Activated naive CD8-positive, alpha-beta T cell treated with anti-CD3 and anti-CD28 coated beads for 36 hours (primary cell): ENCODE data around the gene PLTP. TPM values are rescaled to one million over a fixed set of nuclear protein-coding genes. Genes with fewer than 3 reads are reported as not detected.
A peak's percentile ranks its signal among the peaks of the same experiment; 100 is the strongest.
"Not testable (repeated sequence)": the region's sequence is repeated elsewhere in the genome, so short reads cannot be mapped to it uniquely, and the experiment has no call there.

Experiments used
- DNase-seq: peaks from one replicate; pipeline ENCODE4 v3.0.0; 2021
- H3K27ac Mint-ChIP-seq: one replicate; pipeline ENCODE4 v1.8.0; 2022; ENCODE audit warnings: mild to moderate bottlenecking, moderate library complexity, mixed read lengths
- H3K27me3 Mint-ChIP-seq: one replicate; pipeline ENCODE4 v1.8.0; 2022; ENCODE audit warnings: mild to moderate bottlenecking, mixed read lengths
- H3K36me3 Mint-ChIP-seq: one replicate; pipeline ENCODE4 v1.8.0; 2021; ENCODE audit warnings: mild to moderate bottlenecking, mixed read lengths
- H3K4me1 Mint-ChIP-seq: one replicate; pipeline ENCODE4 v1.8.0; 2021; ENCODE audit warnings: mixed read lengths
- H3K4me3 Mint-ChIP-seq: one replicate; pipeline ENCODE4 v1.8.0; 2022; ENCODE audit warnings: mild to moderate bottlenecking, moderate library complexity, mixed read lengths
- H3K9me3 Mint-ChIP-seq: one replicate; pipeline ENCODE4 v1.8.0; 2022; ENCODE audit warnings: mixed read lengths
- total RNA-seq, 2 experiments: library from RNA; stranded (reverse); gene quantifications; one replicate each; pipeline ENCODE4 v1.2.3, GENCODE V29; 2021

The PLTP gene
- total RNA-seq, 2 experiments from 2014 or later: 5.9 to 6.2 TPM

DNA sequence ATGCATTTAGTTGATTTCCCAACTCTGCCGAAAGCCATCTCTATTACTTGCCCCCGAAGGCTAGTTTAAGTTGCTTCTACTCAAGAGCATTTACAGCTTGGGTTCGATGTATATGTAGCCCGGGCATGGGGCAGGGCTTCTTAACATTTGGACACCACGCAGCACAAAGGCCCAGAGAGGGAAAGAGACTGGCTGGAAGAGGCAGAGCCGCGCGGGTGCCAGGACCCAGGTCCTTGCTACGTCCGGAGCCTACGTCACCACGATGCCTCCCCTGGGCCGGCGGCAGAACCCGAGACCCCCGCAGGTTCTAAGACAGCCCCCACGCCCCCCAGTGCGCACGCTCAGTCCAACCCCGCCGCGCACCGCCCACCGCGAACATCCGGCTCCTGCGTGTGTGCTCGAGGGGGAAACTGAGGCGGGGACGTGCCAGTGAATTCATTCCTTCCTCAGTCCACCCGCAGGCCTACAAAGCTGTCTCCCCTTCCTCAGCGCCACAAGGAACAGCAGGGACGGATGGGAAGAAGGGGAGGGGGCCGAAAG is 22.2 kb upstream of the PLTP start:
- peaks cover 12% of the 10 kb centered on the region for H3K36me3 Mint-ChIP-seq
- no peaks in the 10 kb centered on the region for H3K9me3 Mint-ChIP-seq
- no peak for DNase-seq
- H3K27me3 Mint-ChIP-seq: no peaks in the 10 kb centered on the region
- peak overlapping the region; percentile 96 for H3K4me3 Mint-ChIP-seq
- H3K27ac Mint-ChIP-seq: peak overlapping the region; percentile 99
- H3K4me1 Mint-ChIP-seq: peaks cover 23% of the 10 kb centered on the region

DNA sequence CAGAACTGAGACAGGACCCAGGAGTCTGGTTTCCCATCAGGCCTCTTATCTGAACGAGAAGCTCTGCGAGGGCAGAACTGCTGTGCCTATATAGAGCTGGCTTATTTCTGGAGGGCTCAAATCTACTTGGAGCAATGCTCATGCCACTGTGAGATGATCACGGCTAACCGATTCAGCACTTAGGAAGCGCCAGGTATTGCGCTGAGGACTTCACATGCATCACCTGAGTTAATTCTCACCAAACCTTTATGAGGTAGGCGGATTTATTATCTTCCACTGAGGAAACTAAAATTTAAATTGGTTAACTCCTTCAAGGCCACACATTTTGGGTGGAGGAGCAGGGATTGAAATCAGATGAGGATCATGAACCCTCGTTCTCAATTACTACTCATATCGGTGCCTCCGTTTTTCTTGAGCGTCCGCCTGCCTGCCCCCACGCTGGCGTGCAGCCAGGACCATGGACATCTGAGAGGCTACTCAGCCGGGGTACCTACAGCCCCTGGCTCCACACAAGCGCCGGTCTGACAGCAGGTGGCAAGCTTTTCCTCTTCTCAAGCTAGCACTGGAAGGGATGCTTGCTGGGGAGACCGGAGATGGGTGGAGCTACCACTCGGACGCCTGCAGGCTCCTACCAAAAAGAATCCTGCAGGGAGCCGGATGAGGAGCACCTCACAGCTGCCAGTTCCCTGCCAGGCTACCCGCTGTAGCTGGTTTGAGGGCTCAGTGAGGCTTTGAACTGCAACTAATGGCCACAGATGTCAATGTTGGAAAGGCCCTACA is 21.5 kb upstream of the PLTP start:
- peaks cover 21% of the 10 kb centered on the region for H3K4me1 Mint-ChIP-seq
- DNase-seq: peak; percentile 65
- H3K36me3 Mint-ChIP-seq: peaks cover 10% of the 10 kb centered on the region
- H3K9me3 Mint-ChIP-seq: no peaks in the 10 kb centered on the region
- peak overlapping the region; percentile 96 for H3K4me3 Mint-ChIP-seq
- no peaks in the 10 kb centered on the region for H3K27me3 Mint-ChIP-seq
- peak overlapping the region; percentile 99 for H3K27ac Mint-ChIP-seq

DNA sequence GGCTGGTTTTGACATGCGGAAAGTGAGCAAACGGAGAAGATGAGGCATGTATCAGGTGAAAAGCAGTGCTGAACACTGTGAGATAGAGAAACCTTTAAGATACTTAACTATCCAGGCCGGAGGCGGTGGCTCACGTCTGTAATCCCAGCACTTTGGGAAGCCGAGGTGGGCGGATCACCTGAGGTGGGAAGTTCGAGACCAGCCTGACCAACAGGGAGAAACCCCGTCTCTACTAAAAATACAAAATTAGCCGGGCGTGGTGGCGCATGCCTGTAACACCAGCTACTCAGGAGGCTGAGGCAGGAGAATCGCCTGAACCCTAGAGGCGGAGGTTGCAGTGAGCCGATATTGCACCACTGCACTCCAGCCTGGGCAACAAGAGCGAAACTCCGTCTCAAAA is 19.7 kb upstream of the PLTP start:
- H3K27ac Mint-ChIP-seq, H3K36me3 Mint-ChIP-seq, H3K9me3 Mint-ChIP-seq, DNase-seq, H3K27me3 Mint-ChIP-seq, H3K4me3 Mint-ChIP-seq, H3K4me1 Mint-ChIP-seq: not testable (repeated sequence)

DNA sequence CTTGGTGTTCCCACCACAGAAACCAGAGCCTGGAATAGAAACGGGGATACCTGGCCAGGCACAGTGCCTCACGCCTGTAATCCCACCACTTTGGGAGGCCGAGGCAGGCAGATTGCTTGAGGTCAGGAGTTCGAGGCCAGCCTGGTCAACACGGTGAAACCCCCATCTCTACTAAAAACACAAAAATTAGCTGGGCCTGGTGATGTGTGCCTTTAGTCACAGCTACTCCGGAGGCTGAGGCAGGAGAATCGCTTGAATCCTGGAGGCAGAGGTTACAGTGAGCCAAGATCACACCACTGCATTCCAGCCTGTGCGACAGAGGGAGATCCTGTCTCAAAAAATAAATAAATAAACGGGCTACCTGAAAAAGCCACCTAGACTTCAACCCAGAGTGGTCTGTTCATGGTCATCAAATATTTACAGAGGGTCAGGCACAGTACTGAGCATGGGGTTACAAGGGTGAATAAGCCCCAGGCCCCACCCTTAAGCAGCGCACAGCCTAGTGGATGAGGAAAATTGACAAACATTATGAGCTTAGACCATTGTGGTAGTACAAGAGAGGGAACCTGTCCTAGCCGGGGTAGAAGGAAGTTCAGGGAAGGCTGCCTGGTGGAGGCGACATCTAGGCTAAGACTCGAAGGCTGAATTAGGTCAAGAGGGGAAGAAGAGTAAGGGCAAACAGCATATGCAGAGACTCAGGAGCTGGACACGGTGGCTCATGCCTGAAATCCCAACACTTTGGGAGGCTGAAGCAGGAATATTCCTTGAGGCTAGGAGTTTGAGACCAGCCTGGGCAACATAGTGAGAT is 15.3 kb upstream of the PLTP start:
- Mint-ChIP-seq H3K4me3 (no peak overlapping the region), H3K9me3 (no peaks in the 10 kb centered on the region)

DNA sequence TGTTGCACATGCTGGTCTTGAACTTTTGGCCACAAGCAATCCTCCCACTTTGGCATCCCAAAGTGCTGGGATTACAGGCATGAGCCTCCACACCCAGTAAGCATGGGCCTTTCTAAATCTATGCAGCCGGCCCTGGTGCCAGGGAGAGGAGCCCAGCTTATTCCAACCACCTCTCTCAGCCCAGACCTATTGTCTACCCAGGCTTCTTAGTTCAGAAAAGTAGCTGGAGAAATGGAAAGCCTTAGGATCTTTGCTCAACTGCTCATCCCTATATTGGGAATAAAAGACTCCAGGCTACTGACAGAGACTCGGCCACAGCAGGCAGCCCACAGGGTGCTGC is 14.7 kb upstream of the PLTP start:
- Mint-ChIP-seq H3K27me3 (no peaks in the 10 kb centered on the region), H3K9me3 (no peaks in the 10 kb centered on the region), H3K27ac (no peak overlapping the region), H3K4me3 (no peak overlapping the region), H3K36me3 (no peaks in the 10 kb centered on the region), H3K4me1 (no peaks in the 10 kb centered on the region)
- no peak for DNase-seq

More for the DNA sequence above, 15.3 kb upstream of the PLTP start:
- Mint-ChIP-seq H3K4me1 (no peaks in the 10 kb centered on the region), H3K27me3 (no peaks in the 10 kb centered on the region), H3K36me3 (no peaks in the 10 kb centered on the region), H3K27ac (no peak overlapping the region)
- no peak for DNase-seq

DNA sequence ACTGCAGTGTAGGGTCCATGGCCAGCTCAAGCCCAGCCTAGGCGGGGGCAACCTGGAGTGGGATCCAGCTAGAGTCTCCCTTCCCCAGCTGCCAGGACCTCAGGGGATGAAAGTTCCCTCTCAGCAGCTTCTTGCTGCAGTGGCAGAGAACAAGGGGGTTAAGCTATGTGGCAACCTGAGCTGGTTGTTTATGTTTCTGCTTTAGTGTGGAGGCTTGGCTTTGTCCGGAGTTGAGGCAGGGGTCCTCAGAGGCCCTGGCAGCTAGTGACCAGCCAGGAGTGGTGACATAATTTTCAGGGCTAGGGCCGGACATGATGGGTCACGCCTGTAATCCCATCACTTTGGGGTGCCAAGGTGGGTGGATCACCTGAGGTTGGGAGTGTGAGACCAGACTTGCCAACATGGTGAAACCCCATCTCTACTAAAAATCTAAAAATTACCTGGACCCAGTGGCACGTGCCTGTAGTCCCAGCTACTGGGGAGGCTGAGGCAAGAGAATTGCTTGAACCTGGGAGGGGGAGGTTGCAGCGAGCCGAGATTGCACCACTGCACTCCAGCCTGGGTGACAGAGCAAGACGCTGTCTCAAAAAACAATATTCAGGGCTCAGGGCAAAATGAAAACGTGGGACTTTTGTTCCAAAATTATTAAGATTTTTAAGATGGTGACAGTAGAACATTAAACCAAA is 14.0 kb upstream of the PLTP start:
- Mint-ChIP-seq H3K9me3 (no peaks in the 10 kb centered on the region), H3K36me3 (no peaks in the 10 kb centered on the region), H3K27ac (no peak overlapping the region), H3K4me1 (no peaks in the 10 kb centered on the region), H3K4me3 (no peak overlapping the region), H3K27me3 (no peaks in the 10 kb centered on the region)
- no peak for DNase-seq

DNA sequence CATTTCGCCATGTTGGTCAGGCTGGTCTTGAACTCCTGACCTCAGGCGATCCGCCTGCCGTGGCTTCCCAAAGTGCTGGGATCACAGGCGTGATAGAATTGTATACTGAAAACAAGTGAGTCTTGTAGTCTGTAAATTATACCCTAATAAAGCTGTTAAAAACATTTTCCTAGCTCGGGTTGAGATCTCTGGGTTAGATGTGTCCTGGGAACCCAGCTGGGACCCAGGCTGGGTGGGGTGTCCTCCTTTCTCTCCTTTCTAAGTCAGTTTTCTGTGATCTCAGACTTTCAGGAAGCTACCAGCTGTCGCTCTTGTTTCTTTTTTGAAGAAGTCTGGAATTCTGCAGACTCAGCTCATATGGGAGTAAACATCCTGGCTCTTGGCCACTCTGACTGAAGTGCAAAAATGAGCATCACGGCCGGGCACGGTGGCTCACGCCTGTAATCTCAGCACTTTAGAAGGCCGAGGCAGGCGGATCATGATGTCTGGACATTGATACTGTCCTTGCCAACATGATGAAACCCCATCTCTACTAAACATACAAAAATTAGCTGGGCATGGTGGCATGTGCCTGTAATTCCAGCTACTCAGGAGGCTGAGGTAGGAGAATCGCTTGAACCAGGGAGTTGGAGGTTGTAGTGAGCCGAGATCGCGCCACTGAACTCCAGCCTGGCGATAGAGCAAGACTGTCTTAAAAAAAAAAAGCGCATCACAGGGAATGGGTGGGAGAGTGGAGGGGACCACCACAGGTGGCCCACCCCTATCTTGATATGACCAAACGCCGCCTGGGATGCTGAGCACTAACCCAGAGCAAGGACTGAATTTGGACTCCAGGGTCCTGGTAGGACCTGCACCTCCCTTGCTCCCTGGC is 12.7 kb upstream of the PLTP start:
- Mint-ChIP-seq H3K27me3 (peaks cover 4% of the 10 kb centered on the region), H3K9me3 (no peaks in the 10 kb centered on the region), H3K4me3 (no peak overlapping the region), H3K27ac (no peak overlapping the region), H3K36me3 (no peaks in the 10 kb centered on the region), H3K4me1 (no peaks in the 10 kb centered on the region)
- DNase-seq: no peak

DNA sequence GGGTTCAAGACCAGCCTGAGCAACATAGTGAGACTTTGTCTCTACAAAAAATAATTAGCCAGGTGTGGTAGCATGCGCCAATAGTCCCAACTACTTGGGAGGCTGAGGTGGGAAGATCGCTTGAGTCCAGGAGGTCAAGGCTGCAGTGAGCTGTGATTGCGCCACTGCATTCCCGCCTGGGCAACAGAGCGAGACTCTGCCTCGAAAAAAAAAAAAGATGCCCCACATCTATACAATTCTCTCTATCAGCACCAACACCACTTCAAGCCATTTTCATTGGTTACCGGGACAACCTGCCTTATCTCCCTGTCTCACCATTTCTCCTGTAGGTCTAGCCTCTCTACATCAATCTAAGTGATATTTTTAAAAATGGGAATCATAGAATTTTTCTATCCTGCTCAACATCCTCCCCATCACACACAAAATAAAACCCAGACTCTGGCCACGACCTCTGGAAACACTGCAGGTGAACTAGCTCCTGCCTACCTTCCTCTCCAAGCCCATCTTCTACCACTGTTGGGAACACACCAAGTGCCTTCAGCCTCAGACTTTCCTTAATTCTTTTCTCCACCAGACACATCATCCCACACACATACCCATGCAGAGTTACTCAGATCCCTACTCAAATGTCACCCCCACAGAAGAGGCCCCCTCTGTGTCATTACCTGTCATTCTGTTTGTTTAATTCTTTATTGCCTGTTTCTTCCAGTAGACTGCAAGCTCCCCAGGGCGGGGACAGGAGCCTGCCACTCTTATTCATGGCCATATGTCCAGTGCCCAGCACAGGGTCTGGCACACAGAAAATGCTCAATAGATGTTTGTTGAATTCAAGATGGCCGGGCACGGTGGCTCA is 9.6 kb upstream of the PLTP start:
- H3K27me3 Mint-ChIP-seq: peaks cover 4% of the 10 kb centered on the region
- no peak for DNase-seq

DNA sequence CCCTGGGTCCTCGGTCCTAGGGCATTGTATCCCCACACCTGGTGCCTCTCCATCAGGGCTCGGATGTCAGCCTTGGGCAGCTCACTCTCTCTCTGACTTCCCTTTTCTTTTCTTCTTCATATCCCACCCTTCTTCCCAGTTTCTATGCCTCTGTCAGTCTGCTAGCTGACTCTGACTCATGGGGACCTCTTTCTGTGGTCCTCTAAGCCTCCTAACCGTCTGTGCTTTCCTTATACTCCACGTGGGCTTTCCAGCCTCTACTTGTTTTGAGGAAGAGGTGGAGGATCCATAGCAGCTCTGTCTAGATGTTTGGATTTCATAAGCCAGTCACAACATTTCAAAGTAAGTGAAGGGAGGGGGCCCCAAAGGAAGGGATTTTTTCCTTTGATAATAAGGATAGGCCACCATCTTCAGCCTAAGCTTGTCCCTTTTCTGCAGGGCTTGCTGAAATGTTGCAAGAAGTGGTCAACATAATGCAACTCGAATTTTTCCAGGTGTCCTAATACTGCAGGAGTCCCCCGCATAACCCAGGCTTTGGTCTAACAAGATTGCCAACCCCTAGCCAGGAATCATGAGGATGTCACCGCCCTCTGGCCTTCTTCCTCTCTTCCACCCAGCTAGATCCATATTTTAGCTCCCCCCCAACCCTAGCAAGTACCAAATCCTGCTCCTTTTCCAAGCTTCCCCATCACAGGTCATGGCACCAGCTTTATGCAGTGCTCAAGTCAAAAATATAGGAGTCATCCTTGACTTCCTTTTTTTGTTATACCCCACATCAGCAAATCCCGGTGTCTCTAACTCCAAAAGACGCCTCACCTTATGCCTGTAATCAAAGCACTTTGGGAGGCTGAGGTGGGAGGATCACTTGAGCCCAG is 8.7 kb upstream of the PLTP start:
- H3K4me1 Mint-ChIP-seq: no peaks in the 10 kb centered on the region
- H3K27me3 Mint-ChIP-seq: peaks cover 8% of the 10 kb centered on the region
- no peaks in the 10 kb centered on the region for H3K36me3 Mint-ChIP-seq
- no peaks in the 10 kb centered on the region for H3K9me3 Mint-ChIP-seq
- no peak overlapping the region for H3K4me3 Mint-ChIP-seq
- DNase-seq: no peak
- no peak overlapping the region for H3K27ac Mint-ChIP-seq

More for the DNA sequence above, 9.6 kb upstream of the PLTP start:
- Mint-ChIP-seq H3K4me3 (no peak overlapping the region), H3K9me3 (no peaks in the 10 kb centered on the region), H3K27ac (no peak overlapping the region), H3K36me3 (no peaks in the 10 kb centered on the region), H3K4me1 (no peaks in the 10 kb centered on the region)

DNA sequence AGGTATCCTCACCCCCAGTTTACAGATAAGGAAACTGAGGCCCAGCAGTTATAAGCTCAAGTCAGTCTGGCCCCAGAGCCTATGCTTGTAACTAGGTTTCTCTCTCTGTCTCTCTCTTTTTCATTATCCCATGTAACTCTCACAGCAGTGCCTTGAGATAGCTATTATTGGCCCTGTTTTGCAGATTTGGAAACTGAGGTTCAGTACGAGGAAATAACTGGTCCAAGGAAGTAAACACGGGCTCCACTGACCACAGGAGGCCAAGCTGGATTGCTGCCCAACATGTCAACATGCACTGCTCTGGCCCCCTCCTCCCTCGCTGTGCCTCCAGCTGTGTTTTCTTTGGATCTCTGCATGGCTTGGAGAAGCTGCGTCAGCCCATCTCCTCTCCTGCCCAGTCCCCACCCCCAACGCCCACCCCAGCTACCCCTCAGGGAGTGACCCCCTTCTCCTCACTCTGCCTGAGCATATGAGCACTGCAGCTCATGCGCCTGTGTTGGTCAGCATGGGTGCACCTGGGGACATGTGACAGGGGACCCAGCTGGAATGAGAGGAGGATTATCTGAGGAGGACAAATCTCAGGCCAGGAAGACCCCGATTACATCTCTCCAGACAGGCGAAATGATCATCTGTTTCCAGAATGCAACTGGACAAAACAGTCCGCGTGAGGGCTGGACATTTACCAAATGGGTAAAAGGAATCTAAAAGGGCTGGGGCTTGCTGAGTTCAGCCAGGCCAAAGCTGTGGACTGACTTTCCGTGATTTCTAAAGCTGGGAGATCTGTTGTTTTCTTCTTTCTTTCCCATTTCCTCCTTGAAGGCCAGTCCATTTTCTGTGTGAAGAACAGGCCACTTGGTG is 7.8 kb upstream of the PLTP start:
- Mint-ChIP-seq H3K27ac (no peak overlapping the region), H3K9me3 (no peaks in the 10 kb centered on the region), H3K4me3 (no peak overlapping the region), H3K36me3 (no peaks in the 10 kb centered on the region), H3K4me1 (no peaks in the 10 kb centered on the region), H3K27me3 (peaks cover 8% of the 10 kb centered on the region)
- DNase-seq: no peak

DNA sequence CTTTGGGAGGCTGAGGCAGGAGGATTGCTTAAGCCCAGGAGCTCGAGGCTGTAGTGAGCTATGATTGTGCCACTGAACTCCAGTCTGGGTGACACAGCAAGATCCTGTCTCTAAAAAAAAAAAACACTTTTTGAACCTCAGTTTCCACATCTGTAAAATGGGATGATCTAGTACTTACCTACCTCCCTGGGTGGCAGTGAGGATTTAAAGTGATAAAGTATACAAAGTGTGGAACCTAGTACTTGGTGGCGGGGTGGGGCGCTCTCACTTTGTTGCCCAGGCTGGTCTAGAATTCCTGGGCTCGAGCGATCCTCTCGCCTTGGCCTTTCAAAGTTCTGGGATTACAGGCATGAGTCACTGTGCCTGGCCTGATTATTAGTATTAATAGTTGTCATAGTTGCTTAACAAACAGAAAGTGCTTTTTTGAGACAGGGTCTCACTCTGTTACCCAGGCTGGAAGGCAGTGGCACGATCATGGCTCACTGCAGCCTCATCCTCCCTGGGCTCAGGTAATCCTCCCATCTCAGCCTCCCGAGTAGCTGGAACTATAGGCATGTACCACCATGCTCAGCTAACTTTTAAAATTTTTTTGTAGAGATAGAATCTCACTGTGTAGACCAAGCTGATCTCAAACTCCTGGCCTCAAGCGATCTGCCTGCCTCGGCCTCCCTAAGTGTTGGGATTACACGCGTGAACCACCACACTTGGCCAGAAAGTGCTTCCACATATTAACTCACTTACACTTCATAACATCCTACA is 7.0 kb upstream of the PLTP start:
- no peak for DNase-seq
- Mint-ChIP-seq H3K27me3 (peaks cover 14% of the 10 kb centered on the region), H3K36me3 (no peaks in the 10 kb centered on the region), H3K4me1 (no peaks in the 10 kb centered on the region), H3K9me3 (no peaks in the 10 kb centered on the region), H3K4me3 (no peak overlapping the region), H3K27ac (no peak overlapping the region)
